Measurements from ENCODE around the gene TRDN.

GRCh38 chr6:123681957-123682462, 45.3 kb upstream of the TRDN start:
- TF ChIP-seq CTCF (IDR thresholded peaks at IDR 0.05) (no peak), EP300 (IDR thresholded peaks at IDR 0.05) (no peak), POLR2AphosphoS5 (IDR thresholded peaks at IDR 0.05) (no peak)

Data from sigmoid colon (tissue), 4 donors.